PC-3 (cell line): ENCODE measurements around the gene MRPL20. TPM values are rescaled to one million over a fixed set of nuclear protein-coding genes. Genes with fewer than 3 reads are reported as not detected.

Experiments used
- ATAC-seq: fragments of 200-7000 bp; cut with Tn5 transposase; 2 replicates; pipeline ENCODE4 v1.9.1; 2020; ENCODE audit warnings: mild to moderate bottlenecking, moderate library complexity
- BruUV-seq: library from RNA; stranded (reverse); fragments of 400-500 nt; replicated peaks from 2 replicates; lab custom pipeline; 2021; lab: Mats Ljungman, UMichigan
- CTCF ChIA-PET: fragments of 300-600 bp; sonication (Branson Sonifier 250); formaldehyde crosslinking; loops from one replicate; lab custom pipeline; 2022; ENCODE audit warnings: antibody characterized with exemption; lab: Charles Lee
- POLR2A ChIA-PET: fragments of 300-600 bp; sonication (Branson Sonifier 250); formaldehyde crosslinking; loops from one replicate; lab custom pipeline; 2022; ENCODE audit warnings: antibody characterized with exemption; ENCODE audit not compliant: unreplicated experiment; lab: Charles Lee
- DNase-seq: peaks from one replicate; pipeline ENCODE4 v3.0.0-alpha.2; 2015
- H2AFZ ChIP-seq: fragments of 300-600 bp; sonication (generic); 2 replicates; pipeline ENCODE4 v1.6.0; 2016; ENCODE audit warnings: antibody characterized with exemption, low read length
- H3F3A ChIP-seq: fragments of 300-600 bp; sonication (generic); one replicate; pipeline ENCODE4 v1.6.0; 2017; ENCODE audit warnings: antibody characterized with exemption, low read length, control low read depth, mild to moderate bottlenecking; ENCODE audit not compliant: unreplicated experiment
- H3K27ac ChIP-seq: fragments of 300-600 bp; sonication (generic); 2 replicates; pipeline ENCODE4 v1.5.1; 2016; ENCODE audit warnings: mild to moderate bottlenecking, low read length
- H3K27me3 ChIP-seq: fragments of 300-600 bp; sonication (generic); 2 replicates; pipeline ENCODE4 v1.6.1; 2016; ENCODE audit warnings: low read length, mixed read lengths
- H3K36me3 ChIP-seq: fragments of 300-600 bp; sonication (generic); 2 replicates; pipeline ENCODE4 v1.6.1; 2016; ENCODE audit warnings: low read depth, mixed run types, low read length, mixed read lengths
- H3K4me1 ChIP-seq: fragments of 300-600 bp; sonication (generic); 2 replicates; pipeline ENCODE4 v1.5.1; 2016; ENCODE audit warnings: low read length; ENCODE audit not compliant: insufficient read depth
- H3K4me2 ChIP-seq: fragments of 300-600 bp; sonication (generic); 2 replicates; pipeline ENCODE4 v1.6.0; 2016; ENCODE audit warnings: low read length
- H3K4me3 ChIP-seq: fragments of 300-600 bp; sonication (generic); 2 replicates; pipeline ENCODE4 v1.5.1; 2016; ENCODE audit warnings: mild to moderate bottlenecking, low read length, mixed read lengths
- H3K79me2 ChIP-seq: fragments of 300-600 bp; sonication (generic); 2 replicates; pipeline ENCODE4 v1.6.1; 2017; ENCODE audit warnings: low read length, mixed read lengths
- H3K9ac ChIP-seq: fragments of 300-600 bp; sonication (generic); 2 replicates; pipeline ENCODE4 v1.6.0; 2016; ENCODE audit warnings: mild to moderate bottlenecking, low read length
- H3K9me2 ChIP-seq: fragments of 300-600 bp; sonication (generic); replicated peaks from 2 replicates; pipeline ENCODE4 v1.6.1; 2016; ENCODE audit warnings: mixed run types, low read length, mixed read lengths
- H3K9me3 ChIP-seq: fragments of 300-600 bp; sonication (generic); 2 replicates; pipeline ENCODE4 v1.6.1; 2016; ENCODE audit warnings: low read length, mixed read lengths
- H4K20me1 ChIP-seq: fragments of 300-600 bp; sonication (generic); 2 replicates; pipeline ENCODE4 v1.6.1; 2016; ENCODE audit warnings: low read length, mixed read lengths
- CTCF ChIP-seq: fragments of 300-600 bp; sonication (generic); conservative IDR thresholded peaks from 2 replicates; pipeline ENCODE4 v1.5.1; 2017; ENCODE audit warnings: antibody characterized with exemption, low read depth, mild to moderate bottlenecking, low read length
- EZH2 ChIP-seq: fragments of 300-600 bp; sonication (generic); IDR thresholded peaks from one replicate; pipeline ENCODE4 v1.6.1; 2017; ENCODE audit warnings: antibody characterized with exemption, mild to moderate bottlenecking, low read length; ENCODE audit not compliant: unreplicated experiment
- EZH2phosphoT487 ChIP-seq: fragments of 300-600 bp; sonication (generic); IDR thresholded peaks from 2 replicates; pipeline ENCODE4 v1.6.1; 2018; ENCODE audit warnings: mild to moderate bottlenecking, antibody characterized with exemption, low read length, borderline replicate concordance
- intact Hi-C: fragments of 100-400 bp; cut with micrococcal nuclease; formaldehyde crosslinking; loops from 2 replicates; pipeline ENCODE4 v1.9.0; 2023
- total RNA-seq: library from RNA; depleted of rRNA; stranded (reverse); fragments of >200 nt; gene quantifications from 2 replicates; pipeline ENCODE4 v1.2.3, GENCODE V29; 2014

The MRPL20 gene
- total RNA-seq, 1 experiment from 2014 or later, result 506 TPM

GRCh38 chr1:1440262-1441001, 33.3 kb upstream of the MRPL20 start:
- no peak overlapping the region for H3K4me2 ChIP-seq
- H3K79me2 ChIP-seq, result peaks cover 13% of the 10 kb centered on the region
- H3K4me1 ChIP-seq, result peaks cover 10% of the 10 kb centered on the region
- intact Hi-C loops, result no loop called here
- H3K27ac ChIP-seq, result no peak overlapping the region
- no peaks in the 10 kb centered on the region for H3K36me3 ChIP-seq
- no peaks in the 10 kb centered on the region for H3K9me2 ChIP-seq
- H3K9me3 ChIP-seq, result no peaks in the 10 kb centered on the region
- TF ChIP-seq EZH2phosphoT487 (no peak), EZH2 (no peak), CTCF (no peak)
- ChIA-PET CTCF (interaction anchor here (0.9 to 1.7 kb wide), 3 partner anchors 25 to 64 kb away, joined by 4 to 11 read pairs (median 6); no protein-coding TSS in a partner anchor), POLR2A (no interaction called here)
- no peaks in the 10 kb centered on the region for H3F3A ChIP-seq
- no peaks in the 10 kb centered on the region for H4K20me1 ChIP-seq
- no peaks in the 10 kb centered on the region for H3K27me3 ChIP-seq
- H3K9ac ChIP-seq, result no peak overlapping the region
- no TSS peak for BruUV-seq
- no peak overlapping the region for H3K4me3 ChIP-seq
- DNase-seq (no peak), ATAC-seq (no peak)
- H2AFZ ChIP-seq, result no peak overlapping the region

- no TSS peak for BruUV-seq
- Histone ChIP-seq H2AFZ (no peak overlapping the region), H3K4me2 (no peak overlapping the region), H3K4me3 (no peak overlapping the region), H3F3A (no peaks in the 10 kb centered on the region), H3K4me1 (peaks cover 17% of the 10 kb centered on the region), H3K27ac (no peak overlapping the region), H3K9me2 (no peaks in the 10 kb centered on the region), H3K9me3 (no peaks in the 10 kb centered on the region), H3K27me3 (no peaks in the 10 kb centered on the region), H4K20me1 (no peaks in the 10 kb centered on the region), H3K36me3 (no peaks in the 10 kb centered on the region), H3K9ac (no peak overlapping the region), H3K79me2 (peaks cover 13% of the 10 kb centered on the region)
- intact Hi-C loops, result no loop called here
- DNase-seq (no peak), ATAC-seq (no peak)
- TF ChIP-seq CTCF (no peak), EZH2phosphoT487 (no peak), EZH2 (no peak)
- ChIA-PET CTCF (interaction anchor here (0.9 to 1.7 kb wide), 2 partner anchors 24 to 38 kb away, joined by 4 to 11 read pairs; no protein-coding TSS in a partner anchor), POLR2A (no interaction called here)
Observed at GRCh38 chr1:1439546-1440261, 32.6 kb upstream of the MRPL20 start.
